ENCODE measurements around the gene ARMC9. TPM values are rescaled to one million over a fixed set of nuclear protein-coding genes. Genes with fewer than 3 reads are reported as not detected.

ARMC9 gene
- total RNA-seq, 1 donor from 2014 or later: 40.8 TPM

- H3K27me3 Mint-ChIP-seq: peaks cover 35% of the 10 kb centered on the region
- H3K4me1 Mint-ChIP-seq (ENCODE audit: low read depth): no peaks in the 10 kb centered on the region
- peak; percentile 5 for DNase-seq (ENCODE audit: low spot score, unreplicated experiment)
- H3K27ac Mint-ChIP-seq: no peak overlapping the region
- no peak for TF ChIP-seq CTCF (IDR thresholded peaks at IDR 0.05; ENCODE audit: unreplicated experiment)
- H3K9me3 Mint-ChIP-seq (ENCODE audit: low read depth): no peaks in the 10 kb centered on the region
- no peak overlapping the region for H3K4me3 Mint-ChIP-seq (ENCODE audit: low read depth)
- no peaks in the 10 kb centered on the region for H3K36me3 Mint-ChIP-seq (ENCODE audit: insufficient read depth)
Measured at GRCh38 chr2:231188506-231189170, 9.8 kb upstream of the ARMC9 start.

- Mint-ChIP-seq H3K27ac (no peak overlapping the region), H3K36me3 (ENCODE audit: insufficient read depth) (no peaks in the 10 kb centered on the region), H3K27me3 (peaks cover 35% of the 10 kb centered on the region), H3K4me1 (ENCODE audit: low read depth) (no peaks in the 10 kb centered on the region), H3K9me3 (ENCODE audit: low read depth) (no peaks in the 10 kb centered on the region), H3K4me3 (ENCODE audit: low read depth) (no peak overlapping the region)
- no peak for DNase-seq (ENCODE audit: low spot score, unreplicated experiment)
- no peak for TF ChIP-seq CTCF (IDR thresholded peaks at IDR 0.05; ENCODE audit: unreplicated experiment)
Measured at GRCh38 chr2:231189171-231189530, 9.3 kb upstream of the ARMC9 start.

- H3K36me3 Mint-ChIP-seq (ENCODE audit: insufficient read depth): no peaks in the 10 kb centered on the region
- no peak for TF ChIP-seq CTCF (IDR thresholded peaks at IDR 0.05; ENCODE audit: unreplicated experiment)
- H3K27ac Mint-ChIP-seq: no peak overlapping the region
- no peak for DNase-seq (ENCODE audit: low spot score, unreplicated experiment)
- H3K4me1 Mint-ChIP-seq (ENCODE audit: low read depth): no peaks in the 10 kb centered on the region
- H3K4me3 Mint-ChIP-seq (ENCODE audit: low read depth): no peak overlapping the region
- peaks cover 35% of the 10 kb centered on the region for H3K27me3 Mint-ChIP-seq
- no peaks in the 10 kb centered on the region for H3K9me3 Mint-ChIP-seq (ENCODE audit: low read depth)
Measured at GRCh38 chr2:231189571-231190495, 8.6 kb upstream of the ARMC9 start.

- H3K27me3 Mint-ChIP-seq: peaks cover 35% of the 10 kb centered on the region
- no peak overlapping the region for H3K27ac Mint-ChIP-seq
- peak overlapping the region; percentile 59 for H3K4me3 Mint-ChIP-seq (ENCODE audit: low read depth)
- DNase-seq (ENCODE audit: low spot score, unreplicated experiment): no peak
- no peaks in the 10 kb centered on the region for H3K9me3 Mint-ChIP-seq (ENCODE audit: low read depth)
- H3K36me3 Mint-ChIP-seq (ENCODE audit: insufficient read depth): no peaks in the 10 kb centered on the region
- no peaks in the 10 kb centered on the region for H3K4me1 Mint-ChIP-seq (ENCODE audit: low read depth)
- TF ChIP-seq CTCF (IDR thresholded peaks at IDR 0.05; ENCODE audit: unreplicated experiment): peak; percentile 27
Measured at GRCh38 chr2:231190531-231191197, 7.8 kb upstream of the ARMC9 start.
